GM18517 (cell line): Measurements from ENCODE around the gene FKBP4.

Experiments
- ATAC-seq: cut with Tn5 transposase; IDR thresholded peaks from one replicate; pipeline ENCODE4 v1.9.1; 2021; ENCODE audit warnings: mild to moderate bottlenecking, moderate library complexity; ENCODE audit not compliant: unreplicated experiment

FKBP4 gene

DNA sequence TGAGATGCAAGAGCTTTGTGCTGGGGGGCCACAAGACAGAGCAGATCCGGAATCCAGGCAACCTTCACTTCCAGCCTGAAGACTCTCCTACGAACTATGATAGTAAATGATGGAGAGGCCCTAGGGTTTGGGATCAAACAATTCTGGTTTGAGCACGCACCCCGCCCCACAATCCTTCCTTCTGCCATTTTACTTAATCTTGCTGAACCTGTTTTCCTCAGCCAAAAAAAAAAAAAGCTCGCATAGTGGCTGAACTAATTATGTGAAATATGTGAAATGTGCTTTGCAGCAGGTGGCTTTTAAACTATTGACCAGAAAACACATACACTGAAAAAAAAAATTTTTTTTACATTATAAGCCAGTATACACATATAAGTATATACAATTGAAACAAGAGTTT lies 17.0 kb downstream of the FKBP4 start:
- ATAC-seq = no peak

DNA sequence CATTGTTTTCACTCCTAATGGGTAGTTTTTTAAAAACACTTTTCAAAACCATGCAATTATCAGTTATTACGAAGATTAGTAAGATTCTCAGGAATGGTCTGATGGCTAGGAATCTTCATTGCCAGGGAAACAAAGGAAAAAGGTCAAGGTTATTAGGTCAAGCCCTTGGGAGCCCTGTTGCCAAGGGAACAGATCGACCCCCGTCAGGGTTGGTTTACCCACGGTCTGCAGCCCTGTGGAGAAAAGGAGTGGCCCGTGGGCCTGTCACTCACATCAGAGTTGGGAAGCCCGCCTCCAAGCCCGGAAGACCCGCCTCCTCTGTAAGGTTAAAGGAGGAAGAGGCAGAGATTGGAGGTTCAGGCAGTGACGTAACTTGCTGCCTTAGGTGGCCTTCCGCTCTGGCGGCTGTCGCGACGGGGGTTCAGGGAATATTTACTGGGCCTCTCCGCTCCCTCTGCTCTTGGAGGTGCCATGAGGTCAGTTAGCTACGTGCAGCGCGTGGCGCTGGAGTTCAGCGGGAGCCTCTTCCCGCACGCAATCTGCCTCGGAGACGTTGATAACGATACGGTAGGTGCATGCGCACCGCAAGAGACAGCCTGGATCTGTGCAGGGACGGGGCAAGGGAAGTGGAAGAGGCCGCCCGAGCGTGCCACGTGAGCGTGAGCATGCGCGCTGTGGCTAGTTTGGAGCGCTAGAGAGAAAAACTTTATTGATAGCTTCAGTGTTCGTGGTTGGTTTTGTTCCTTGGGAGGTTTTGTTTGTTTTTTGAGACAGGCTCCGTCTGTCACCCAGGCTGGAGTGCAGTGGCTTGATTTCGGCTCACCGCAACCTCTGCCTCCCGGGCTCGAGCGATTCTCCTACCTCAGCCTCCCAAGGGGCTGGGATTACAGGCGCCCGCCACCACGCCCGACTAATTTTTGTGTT lies 17.8 kb downstream of the FKBP4 start, which contains the start of gene ITFG2:
Gene ITFG2, plus strand, starts transcription at position 379 of the 924 bp plus-strand sequence. Its CDS starts 93 bp downstream, at position 472.
- peak; percentile 93 for ATAC-seq

DNA sequence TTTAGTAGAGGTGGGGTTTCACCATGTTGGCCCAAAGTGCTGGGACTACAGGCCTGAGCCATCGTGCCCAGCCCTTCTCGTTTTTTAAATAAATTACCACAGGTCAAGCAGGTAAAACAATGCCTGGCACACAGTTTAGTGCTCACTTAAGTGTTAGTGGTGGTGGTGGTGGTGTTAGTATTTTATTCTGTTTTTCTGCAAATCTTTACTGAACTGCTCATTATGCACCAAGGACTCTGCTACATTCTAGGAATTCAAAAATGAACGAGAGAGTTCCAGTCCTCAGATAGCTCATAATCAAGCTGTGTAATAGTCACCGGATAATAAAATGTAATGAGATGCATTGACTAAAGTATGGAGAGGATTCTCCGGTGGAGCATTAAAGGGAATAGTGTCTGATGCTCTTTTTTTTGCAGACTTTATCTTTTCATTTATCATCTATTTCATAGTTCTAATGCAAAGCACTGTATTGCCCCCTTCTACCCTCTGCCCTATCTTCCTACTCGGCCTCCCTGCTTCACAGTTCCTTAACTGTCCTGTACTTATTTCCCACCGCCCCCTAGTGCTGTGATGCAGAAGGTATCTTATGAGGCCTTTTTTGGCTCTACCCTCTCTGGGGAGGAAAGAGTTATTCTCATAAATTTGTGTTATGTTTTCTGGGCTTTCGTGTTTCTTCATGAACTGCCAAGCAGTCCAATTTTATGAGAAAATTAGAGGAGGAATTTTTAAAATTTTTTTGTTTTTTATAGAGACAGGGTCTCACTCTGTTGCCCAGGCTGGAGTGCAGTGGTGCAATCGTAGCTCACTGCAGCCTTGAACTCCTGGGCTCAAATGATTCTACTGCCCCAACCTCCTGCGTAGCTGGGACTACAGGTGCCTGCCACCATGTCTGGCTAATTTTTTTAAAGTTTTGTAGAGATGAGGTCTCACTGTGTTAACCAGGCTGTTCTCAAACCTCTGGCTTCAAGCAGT lies 18.7 kb downstream of the FKBP4 start:
- ATAC-seq = peak; percentile 0

DNA sequence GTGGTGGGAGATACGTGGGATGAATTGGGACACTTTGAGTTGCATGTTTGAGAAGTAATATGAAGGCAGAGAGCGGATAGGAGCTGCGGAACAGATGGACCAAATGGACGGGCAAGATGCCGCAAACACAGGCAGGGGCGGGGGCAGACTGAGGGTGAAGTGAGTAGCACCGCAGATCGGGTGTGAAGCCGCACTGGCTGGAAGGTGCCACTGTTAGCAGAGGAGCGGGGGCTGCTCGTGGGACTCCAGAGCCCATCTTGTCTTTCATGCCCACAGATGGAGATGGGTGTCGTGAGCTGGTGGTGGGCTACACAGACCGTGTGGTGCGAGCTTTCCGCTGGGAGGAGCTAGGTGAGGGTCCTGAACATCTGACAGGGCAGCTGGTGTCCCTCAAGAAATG lies 25.0 kb downstream of the FKBP4 start:
- no peak for ATAC-seq

DNA sequence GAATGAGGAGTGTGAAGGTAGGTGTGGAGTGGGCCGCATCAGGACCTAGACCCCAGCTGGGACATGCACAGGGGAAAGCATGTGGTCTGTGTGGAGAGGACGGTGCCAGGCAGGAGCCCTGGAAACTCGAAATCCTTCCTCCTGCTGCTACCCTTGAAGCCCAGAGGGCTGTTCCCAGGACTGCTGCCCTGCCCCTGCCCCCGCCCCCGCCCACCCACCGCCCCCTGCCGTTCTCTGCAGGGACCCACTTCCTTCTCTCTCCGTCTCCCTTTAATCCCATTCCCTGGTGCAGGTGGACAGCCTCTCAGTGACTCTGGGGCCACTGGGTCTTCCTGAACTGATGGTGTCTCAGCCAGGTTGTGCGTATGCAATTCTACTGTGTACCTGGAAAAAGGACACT lies 25.7 kb downstream of the FKBP4 start:
- ATAC-seq = no peak

DNA sequence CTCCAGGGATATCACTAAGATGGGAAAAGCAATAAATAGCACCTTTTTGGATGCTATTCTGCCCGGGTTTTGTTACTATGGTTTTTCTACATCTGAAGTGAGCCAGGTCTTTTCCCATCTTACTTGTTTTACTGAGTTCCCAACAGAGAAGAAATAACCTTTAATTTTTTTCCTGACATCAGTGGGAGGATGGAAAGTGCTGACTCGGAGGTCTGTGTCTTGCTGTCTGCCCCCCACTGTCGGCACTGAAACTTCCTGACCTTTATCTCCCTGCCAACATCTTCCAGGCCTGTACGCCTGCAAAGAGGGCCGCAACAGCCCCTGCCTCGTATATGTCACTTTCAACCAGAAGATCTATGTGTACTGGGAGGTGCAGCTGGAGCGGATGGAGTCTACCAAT lies 28.7 kb downstream of the FKBP4 start:
- no peak for ATAC-seq

DNA sequence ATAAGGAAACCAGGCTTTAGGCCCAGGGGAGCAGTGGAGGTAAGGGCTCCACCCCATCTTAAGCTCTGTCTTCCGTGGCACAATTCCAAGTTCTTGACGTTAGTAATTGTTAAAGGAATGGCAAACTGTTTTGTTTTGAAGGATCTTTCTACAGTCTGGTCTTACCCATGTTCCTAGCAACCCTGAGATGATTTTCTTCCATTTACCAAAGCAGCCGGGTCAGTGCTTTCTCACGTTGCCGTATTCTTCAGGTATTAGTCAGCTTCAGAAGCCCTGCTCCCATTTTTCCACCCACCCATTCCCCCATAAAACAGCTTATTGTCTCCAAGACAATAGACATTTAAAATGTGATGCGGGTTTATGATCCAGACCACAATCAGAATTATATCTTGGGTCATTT lies 29.8 kb downstream of the FKBP4 start:
- ATAC-seq = no peak

DNA sequence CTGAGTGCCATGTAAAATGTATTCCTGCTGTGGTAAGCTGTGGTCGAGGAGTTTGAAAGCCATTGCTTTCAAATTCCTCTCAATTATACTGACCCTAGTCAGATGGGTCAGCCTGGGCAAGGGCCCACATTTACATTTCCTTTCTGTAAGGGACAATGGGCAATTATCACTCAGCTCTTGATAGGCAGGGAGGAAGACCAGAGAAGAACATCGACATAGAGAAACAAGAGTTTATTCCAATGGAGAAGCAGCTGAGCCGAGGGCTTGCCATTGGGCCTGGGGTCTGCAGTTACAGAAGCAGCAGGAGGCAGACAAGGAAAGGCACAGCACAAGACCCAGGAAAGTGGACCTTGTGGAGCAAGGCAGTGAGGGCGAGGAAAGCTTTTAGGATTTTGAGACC lies 30.4 kb downstream of the FKBP4 start:
- ATAC-seq = no peak

DNA sequence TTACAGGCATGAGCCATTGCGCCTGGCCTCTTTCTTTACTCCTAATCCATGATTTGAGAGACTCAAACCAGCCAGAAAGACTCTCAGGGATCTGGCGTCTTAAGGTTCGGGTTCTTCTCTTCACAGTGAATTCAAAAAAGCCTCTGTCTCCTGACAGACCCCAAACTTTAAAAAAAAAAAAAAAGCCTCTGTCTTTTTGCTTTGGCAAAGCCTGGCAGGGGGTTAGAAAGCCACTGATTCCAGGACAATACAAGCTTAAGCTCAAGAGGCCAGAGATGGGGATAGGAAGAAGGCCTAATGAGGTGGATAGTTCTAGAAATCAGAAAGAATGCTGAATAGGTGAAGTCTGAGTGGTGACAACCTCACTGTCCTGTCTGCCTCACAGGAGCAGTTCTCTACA lies 31.3 kb downstream of the FKBP4 start:
- ATAC-seq = no peak

DNA sequence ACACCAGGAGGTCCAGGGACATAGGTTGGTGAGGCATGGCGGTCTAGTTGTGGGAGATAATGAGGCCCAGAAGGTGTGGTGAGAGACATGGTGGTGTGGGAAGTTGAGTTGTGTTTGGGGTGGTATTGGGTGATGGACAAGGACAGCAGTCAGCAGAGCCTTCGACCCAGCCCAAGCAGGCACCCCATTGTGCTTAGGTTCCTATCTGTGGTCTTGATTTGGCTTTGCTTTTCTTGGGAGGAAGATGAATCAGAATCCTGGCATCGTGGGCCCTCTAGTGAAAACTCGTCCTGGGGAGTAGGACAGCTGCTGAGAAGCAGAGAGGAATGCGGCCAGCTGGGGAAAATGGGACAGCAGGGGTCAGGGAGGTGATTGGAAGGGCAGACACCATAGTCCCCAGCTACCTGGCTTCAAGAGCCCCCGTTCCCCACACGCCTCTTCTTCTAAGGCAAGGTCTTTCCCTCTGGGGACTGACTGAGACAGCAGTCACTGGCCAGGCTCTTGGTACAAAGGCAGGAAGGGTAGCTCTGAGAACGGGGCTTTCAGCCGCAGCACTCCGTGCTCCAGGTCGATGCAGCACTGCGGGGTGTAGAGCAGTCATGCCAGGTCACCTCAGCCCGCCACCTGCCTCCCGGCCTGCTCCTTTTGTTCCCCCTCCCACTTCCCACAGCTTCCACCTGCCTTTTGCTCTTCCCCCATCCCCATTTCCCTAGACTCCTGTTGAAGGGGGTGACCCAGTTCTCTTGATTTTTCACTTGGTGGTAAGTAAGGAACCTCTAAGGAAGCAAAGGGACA lies 32.1 kb downstream of the FKBP4 start:
- ATAC-seq = no peak

DNA sequence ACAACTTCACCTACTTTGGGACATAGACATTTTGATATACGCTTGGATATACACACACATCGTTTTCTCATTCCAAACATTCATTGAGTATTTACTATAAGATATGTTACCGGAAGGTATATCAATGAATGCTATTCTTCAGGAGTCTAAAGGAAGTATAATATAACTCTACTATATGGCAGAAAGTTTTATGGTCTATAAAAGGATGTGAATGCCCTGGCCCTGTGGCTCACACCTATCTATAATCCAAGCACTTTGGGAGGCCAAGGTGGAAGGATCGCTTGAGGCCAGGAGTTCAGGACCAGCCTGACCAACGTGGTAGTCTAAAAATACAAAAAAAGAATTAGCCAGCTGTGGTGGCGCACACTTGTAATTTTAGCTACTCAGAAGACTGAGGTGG lies 34.5 kb downstream of the FKBP4 start:
- no peak for ATAC-seq

DNA sequence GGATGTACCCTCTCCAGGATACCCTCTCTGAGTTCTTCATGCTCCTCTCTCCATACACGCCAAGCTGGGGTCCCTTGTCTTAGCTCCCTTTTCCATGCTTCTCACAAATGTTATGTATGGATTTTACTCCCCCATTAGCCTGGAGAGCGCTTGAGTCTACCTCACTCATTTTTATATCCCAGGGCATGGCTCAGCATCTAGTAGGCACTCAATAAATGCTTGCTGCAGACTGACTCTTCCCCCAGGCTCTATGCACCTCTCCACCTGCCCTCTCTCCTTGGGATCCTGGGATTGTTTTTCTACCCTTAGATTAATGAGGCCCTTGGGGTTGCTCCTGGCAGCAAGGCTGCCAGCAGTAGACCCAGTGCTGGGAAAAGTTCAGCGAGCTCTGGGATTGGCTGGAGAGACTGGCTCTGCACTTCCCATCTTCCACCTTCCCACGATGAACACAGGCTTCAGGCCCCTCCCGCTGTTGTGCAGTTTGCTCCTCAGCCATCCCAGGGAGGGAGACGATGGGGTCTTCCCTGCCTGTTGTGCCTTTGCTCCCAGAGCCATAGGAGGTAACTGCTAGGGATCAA lies 37.9 kb downstream of the FKBP4 start:
- no peak for ATAC-seq

DNA sequence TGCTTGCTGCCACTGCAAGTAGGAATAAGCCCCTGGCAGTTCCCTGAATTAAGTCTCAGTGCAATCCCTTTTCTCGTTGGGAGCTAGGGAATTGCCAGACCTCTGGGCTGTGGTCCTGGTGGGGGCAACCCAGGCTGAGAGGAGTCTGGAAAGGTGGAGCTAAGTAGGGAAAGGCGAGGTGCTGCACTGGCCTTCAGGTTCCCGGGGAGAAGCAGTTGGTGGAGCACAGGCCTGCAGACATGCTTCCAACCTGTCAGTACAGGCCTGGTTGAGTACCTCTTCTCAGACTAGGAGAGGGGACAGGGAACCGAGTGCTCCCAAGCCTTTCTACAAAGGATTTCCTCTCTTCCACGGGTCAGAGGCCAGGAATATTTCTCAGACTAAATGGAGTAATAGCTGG lies 38.6 kb downstream of the FKBP4 start:
- no peak for ATAC-seq

DNA sequence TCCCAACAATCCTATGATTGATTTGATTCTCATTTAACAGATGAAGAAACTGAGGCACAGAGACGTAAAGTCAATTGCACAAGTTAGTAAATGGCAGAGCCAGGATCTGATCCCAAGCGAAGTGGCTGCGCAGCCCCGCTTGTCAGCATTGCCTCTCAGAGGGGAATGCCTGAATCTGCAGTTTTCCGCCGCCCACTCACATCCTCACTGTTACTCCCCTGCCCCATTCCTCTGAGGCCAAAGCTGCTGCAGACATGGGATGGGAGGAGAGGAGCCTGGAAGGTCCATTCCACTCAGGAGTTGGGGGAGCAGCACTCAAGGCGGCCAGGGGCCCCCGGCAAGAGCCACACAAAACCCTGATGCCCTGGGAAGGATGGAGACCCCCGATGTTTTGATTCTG lies 39.0 kb downstream of the FKBP4 start:
- no peak for ATAC-seq

DNA sequence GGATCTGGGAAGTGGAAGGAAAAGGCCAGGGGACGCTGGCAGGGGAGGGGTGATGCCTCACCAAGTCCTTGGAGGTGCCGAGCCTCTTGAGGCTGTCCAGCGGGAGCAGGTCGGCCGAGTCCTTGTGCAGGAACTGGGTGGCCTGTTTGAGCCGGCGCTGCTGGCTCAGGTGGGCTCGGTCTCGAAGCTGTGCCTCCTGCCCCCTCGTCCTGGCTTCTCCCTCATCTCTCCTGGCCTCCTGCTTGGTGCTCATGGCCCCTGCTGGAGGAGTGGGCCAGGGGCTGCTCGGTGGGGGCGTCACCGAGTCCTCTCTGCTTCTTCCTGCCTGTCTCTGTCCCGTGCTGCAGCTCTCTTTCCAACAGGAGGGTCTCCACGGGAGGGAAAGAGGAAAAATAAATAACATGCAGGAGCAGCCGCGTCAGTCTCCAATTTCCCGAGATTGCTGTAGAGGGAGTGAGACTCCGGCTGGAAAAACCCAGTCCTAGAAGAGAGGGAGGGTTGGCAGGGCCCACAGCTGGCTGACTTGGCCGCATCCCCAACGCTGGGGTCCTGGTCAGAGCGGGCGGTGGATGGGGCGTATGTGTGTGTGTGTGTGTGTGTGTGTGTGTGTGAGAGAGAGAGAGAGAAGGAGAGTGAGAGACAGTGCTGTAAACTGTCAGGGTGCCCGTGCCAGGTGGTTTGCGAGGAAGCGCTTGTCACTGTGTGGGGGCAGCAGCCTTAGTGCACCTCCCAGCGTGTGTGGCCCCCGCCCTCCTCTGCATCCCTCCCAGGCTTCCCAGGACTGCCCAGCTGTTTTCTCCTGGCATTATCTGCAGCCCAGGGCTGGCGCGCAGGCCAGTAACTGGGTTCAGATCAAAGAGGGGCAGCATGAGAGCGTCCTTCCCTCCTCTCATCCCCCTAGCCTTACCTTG lies 40.1 kb downstream of the FKBP4 start, which contains the start of gene NRIP2:
Gene NRIP2, minus strand, starts transcription at position 455 of the 911 bp plus-strand sequence. Its CDS starts 52 bp downstream, at position 403.
- no peak for ATAC-seq

DNA sequence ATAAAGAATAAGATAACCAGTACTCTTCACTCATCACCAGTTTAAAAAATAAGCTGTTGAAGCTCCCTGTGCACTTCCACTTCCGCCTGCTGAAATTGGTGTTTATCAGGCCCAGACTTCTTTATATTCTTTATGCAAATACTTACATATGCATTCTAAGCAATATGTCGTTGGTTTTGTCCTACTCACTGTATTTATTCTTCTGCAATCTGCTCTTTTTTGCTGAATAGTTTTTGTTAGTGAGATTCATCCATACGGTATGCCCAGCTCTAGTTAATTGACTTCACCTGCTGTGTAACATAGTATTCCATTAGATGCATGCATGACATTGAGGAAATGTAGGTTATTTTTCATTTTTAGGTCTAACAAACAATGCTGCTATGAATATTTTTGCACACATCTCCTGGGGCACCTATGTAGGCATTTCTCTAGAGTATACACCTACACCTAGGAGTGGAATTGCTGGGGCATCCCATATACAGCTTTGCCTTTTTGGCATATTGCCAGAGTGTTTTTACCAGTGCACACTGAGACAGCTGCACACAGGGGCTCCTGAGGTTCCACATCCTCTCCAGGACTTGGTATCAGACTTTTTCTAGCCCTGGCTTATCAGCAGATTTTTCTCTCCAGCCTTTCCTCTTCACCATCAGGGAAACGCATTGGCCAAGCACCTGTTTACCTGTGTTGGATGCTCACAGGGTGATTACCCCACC lies 41.1 kb downstream of the FKBP4 start:
- no peak for ATAC-seq

DNA sequence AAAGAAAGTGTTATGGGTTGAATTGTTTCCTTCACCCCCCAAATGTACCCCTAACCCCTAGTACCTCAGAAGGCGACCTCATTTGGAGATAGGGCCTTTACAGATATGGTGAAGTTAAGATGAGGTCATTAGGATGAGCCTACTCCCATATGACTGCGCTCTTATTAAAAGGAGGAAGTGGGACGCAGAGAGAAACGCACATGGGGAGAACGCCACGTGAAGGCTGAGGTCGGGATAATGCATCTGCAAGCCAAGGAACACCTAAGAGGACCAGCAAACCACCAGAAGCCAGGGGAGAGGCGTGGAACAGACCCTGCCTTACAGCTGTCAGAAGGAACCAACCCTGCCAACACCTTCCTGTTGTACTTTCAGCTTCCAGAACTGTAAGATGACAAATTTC lies 41.8 kb downstream of the FKBP4 start:
- no peak for ATAC-seq

DNA sequence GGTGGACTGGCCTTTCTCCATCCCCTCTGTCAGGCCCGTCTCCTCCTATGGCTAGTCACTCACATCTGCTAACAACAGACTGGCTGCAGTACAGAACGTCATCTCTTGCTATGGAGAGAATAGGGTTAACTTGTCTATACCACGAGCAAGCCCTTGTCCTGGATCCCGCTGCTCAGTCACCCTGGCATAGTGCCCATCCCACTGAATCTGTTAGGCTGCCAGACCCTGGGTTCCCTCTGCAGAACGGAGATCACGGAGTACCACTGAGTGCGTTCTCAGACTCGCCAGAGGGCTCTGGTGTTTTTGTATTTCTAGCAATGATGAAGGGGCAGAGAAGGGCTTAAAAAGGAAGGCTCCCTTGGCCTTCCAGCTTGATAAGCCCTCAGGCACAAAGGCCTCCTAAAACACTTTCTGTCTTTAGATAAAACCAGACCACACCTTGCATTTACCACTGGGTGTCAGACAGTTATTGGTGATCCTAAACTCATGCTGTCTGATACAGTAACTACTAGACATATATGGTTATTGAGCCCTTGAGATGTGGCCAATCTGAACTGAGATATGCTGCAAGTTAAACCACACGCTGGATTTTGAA lies 46.4 kb downstream of the FKBP4 start:
- no peak for ATAC-seq
